SK-N-SH (cell line): Measurements from ENCODE around the gene SYT7. TPM values are rescaled to one million over a fixed set of nuclear protein-coding genes. Genes with fewer than 3 reads are reported as not detected.

Experiments
- CTCF ChIA-PET: fragments of 300-600, 350-600 bp; formaldehyde crosslinking; extraction: SDS; loops from one replicate; lab custom pipeline; 2021; lab: Yijun Ruan, JAX
- POLR2A ChIA-PET: fragments of 350-600 bp; sonication (Branson Sonifier 250); formaldehyde crosslinking; extraction: SDS; loops from one replicate; lab custom pipeline; 2020; ENCODE audit warnings: antibody characterized with exemption, inconsistent platforms; lab: Yijun Ruan, JAX
- DNase-seq: peaks from one replicate; pipeline ENCODE4 v3.0.0; 2012
- H2AFZ ChIP-seq: fragments of 200-600 bp; sonication (generic); 2 replicates; pipeline ENCODE4 v1.8.1; 2016; ENCODE audit warnings: antibody characterized with exemption, mild to moderate bottlenecking, low read depth
- H3F3A ChIP-seq: fragments of 200-600 bp; sonication (generic); replicated peaks from 2 replicates; pipeline ENCODE3; 2016; ENCODE audit warnings: antibody characterized with exemption, mild to moderate bottlenecking; ENCODE audit not compliant: insufficient read depth
- H3K27ac ChIP-seq, 2 experiments: fragments of 200-500 bp in 1 of 2; fragments of 200-600 bp in 1 of 2; sonication (Bioruptor generic) in 1 of 2; sonication (generic), shearing (Covaris generic) in 1 of 2; 2 replicates each; pipeline versions ENCODE4 v1.5.1 to v1.6.1; 2014 to 2016; ENCODE audit warnings: low read depth in 2 of 2, inconsistent platforms in 1 of 2, low read length in 1 of 2, mild to moderate bottlenecking in 1 of 2, mixed read lengths in 1 of 2
- H3K27me3 ChIP-seq: fragments of 200-600 bp; sonication (generic), shearing (Covaris generic); 2 replicates; pipeline ENCODE4 v1.6.1; 2016; ENCODE audit warnings: mixed run types; ENCODE audit not compliant: insufficient read depth
- H3K36me3 ChIP-seq, 2 experiments: fragments of 200-500 bp in 1 of 2; fragments of 200-600 bp in 1 of 2; sonication (Bioruptor generic) in 1 of 2; sonication (generic) in 1 of 2; replicated peaks in 1 of 2; 2 replicates each; pipeline versions ENCODE3 to v1.5.1; 2014 to 2016; ENCODE audit warnings: low read length in 1 of 2, mild to moderate bottlenecking in 1 of 2; ENCODE audit not compliant: insufficient read depth in 2 of 2, control insufficient read depth in 1 of 2
- H3K4me1 ChIP-seq, 2 experiments: fragments of 200-500 bp in 1 of 2; fragments of 200-600 bp in 1 of 2; sonication (Bioruptor generic) in 1 of 2; sonication (generic), shearing (Covaris generic) in 1 of 2; 2 replicates each; pipeline versions ENCODE4 v1.5.1 to v1.6.1; 2014 to 2016; ENCODE audit warnings: low read depth in 1 of 2, low read length in 1 of 2, mixed run types in 1 of 2; ENCODE audit not compliant: insufficient read depth in 2 of 2, control insufficient read depth in 1 of 2
- H3K4me2 ChIP-seq: fragments of 200-600 bp; sonication (generic), shearing (Covaris generic); 2 replicates; pipeline ENCODE4 v1.6.1; 2017; ENCODE audit warnings: mixed run types
- H3K4me3 ChIP-seq, 2 experiments: fragments of 200-500 bp in 1 of 2; fragments of 200-600 bp in 1 of 2; sonication (Bioruptor generic) in 1 of 2; sonication (generic), shearing (Covaris generic) in 1 of 2; 2 replicates each; pipeline versions ENCODE4 v1.5.1 to v1.8.1; 2014 to 2016; ENCODE audit warnings: low read depth in 2 of 2, inconsistent platforms in 1 of 2, low read length in 1 of 2, mild to moderate bottlenecking in 1 of 2, mixed read lengths in 1 of 2, moderate library complexity in 1 of 2
- H3K79me2 ChIP-seq: fragments of 200-600 bp; sonication (generic); 2 replicates; pipeline ENCODE4 v1.8.1; 2017; ENCODE audit warnings: mild to moderate bottlenecking; ENCODE audit not compliant: insufficient read depth
- H3K9ac ChIP-seq: fragments of 200-600 bp; sonication (generic); 2 replicates; pipeline ENCODE4 v1.6.1; 2017; ENCODE audit warnings: mixed run types
- H3K9me2 ChIP-seq: fragments of 200-600 bp; sonication (generic); 2 replicates; pipeline ENCODE4 v1.6.1; 2017; ENCODE audit warnings: mixed run types
- H3K9me3 ChIP-seq: fragments of 200-600 bp; sonication (generic); 2 replicates; pipeline ENCODE4 v1.6.1; 2017; ENCODE audit warnings: mixed run types, mild to moderate bottlenecking, moderate library complexity
- H4K20me1 ChIP-seq: fragments of 200-600 bp; sonication (generic); 2 replicates; pipeline ENCODE4 v1.6.1; 2017; ENCODE audit warnings: mild to moderate bottlenecking, mixed run types; ENCODE audit not compliant: insufficient read depth
- CTCF ChIP-seq: fragments of 200-600 bp; sonication (generic); IDR thresholded peaks from 2 replicates; pipeline ENCODE4 v1.6.1; 2017; ENCODE audit warnings: antibody characterized with exemption, mild to moderate bottlenecking, moderate library complexity
- ELF1 ChIP-seq: IDR thresholded peaks from 2 replicates; pipeline ENCODE4 v1.4.0; 2012
- EP300 ChIP-seq, 2 experiments: IDR thresholded peaks; 2 replicates each; pipeline versions ENCODE4 v1.4.0 to v1.6.1; 2012; ENCODE audit warnings: borderline replicate concordance in 1 of 2, low read depth in 1 of 2, low read length in 1 of 2
- EZH2phosphoT487 ChIP-seq: fragments of 200-600 bp; sonication (generic); IDR thresholded peaks from 2 replicates; pipeline ENCODE4 v1.6.1; 2017; ENCODE audit warnings: low read depth, mixed run types, mild to moderate bottlenecking, antibody characterized with exemption, moderate library complexity, borderline replicate concordance
- GABPA ChIP-seq: IDR thresholded peaks from 2 replicates; pipeline ENCODE4 v1.4.0; 2012; ENCODE audit warnings: low read depth, mild to moderate bottlenecking
- GATA2 ChIP-seq: sonication (generic); formaldehyde crosslinking; IDR thresholded peaks from 2 replicates; pipeline ENCODE4 v1.5.0; 2020; ENCODE audit warnings: mild to moderate bottlenecking, missing genetic modification reagents
- MAX ChIP-seq: IDR thresholded peaks from 2 replicates; pipeline ENCODE4 v1.4.0; 2012; ENCODE audit warnings: low read depth
- MEF2A ChIP-seq: IDR thresholded peaks from 2 replicates; pipeline ENCODE4 v1.4.0; 2012; ENCODE audit warnings: low read depth, borderline replicate concordance
- NFIC ChIP-seq: IDR thresholded peaks from 2 replicates; pipeline ENCODE4 v1.4.0; 2012; ENCODE audit warnings: borderline replicate concordance
- NRF1 ChIP-seq: IDR thresholded peaks from 2 replicates; pipeline ENCODE4 v1.6.1; 2012; ENCODE audit warnings: low read depth, mild to moderate bottlenecking, low read length
- POLR2AphosphoS5 ChIP-seq: IDR thresholded peaks from 2 replicates; pipeline ENCODE4 v1.6.1; 2012; ENCODE audit warnings: low read depth, low read length
- RAD21 ChIP-seq: IDR thresholded peaks from 2 replicates; pipeline ENCODE4 v1.6.1; 2012; ENCODE audit warnings: mild to moderate bottlenecking, low read length
- RCOR1 ChIP-seq: fragments of 150-350 bp; IDR thresholded peaks from 2 replicates; pipeline ENCODE4 v1.6.1; 2017; ENCODE audit warnings: antibody characterized with exemption, low read length
- RXRA ChIP-seq: IDR thresholded peaks from 2 replicates; pipeline ENCODE4 v1.4.0; 2012; ENCODE audit warnings: low read depth, mild to moderate bottlenecking, borderline replicate concordance
- SIN3A ChIP-seq: IDR thresholded peaks from 2 replicates; pipeline ENCODE4 v1.6.1; 2012; ENCODE audit warnings: low read depth, mild to moderate bottlenecking, low read length, moderate library complexity, borderline replicate concordance
- SMC3 ChIP-seq: IDR thresholded peaks from 2 replicates; pipeline ENCODE4 v1.6.1; 2012; ENCODE audit warnings: low read depth, low read length, improper control_type of control experiment
- TAF1 ChIP-seq: IDR thresholded peaks from 2 replicates; pipeline ENCODE4 v1.6.1; 2012; ENCODE audit warnings: low read depth, mild to moderate bottlenecking, low read length, moderate library complexity, borderline replicate concordance
- USF2 ChIP-seq: fragments of 150-350 bp; IDR thresholded peaks from 2 replicates; pipeline ENCODE4 v1.6.1; 2017; ENCODE audit warnings: antibody characterized with exemption, low read length, low read depth, borderline replicate concordance
- WGBS: methylation state at CpG from one replicate; pipeline ENCODE4 v1.1.6; 2017; ENCODE audit warnings: low lambda C conversion rate; 5-methylcytosine and 5-hydroxymethylcytosine counted together
- polyA plus RNA-seq, 3 experiments: library from polyadenylated mRNA; depleted of rRNA; stranded (reverse); fragments of >200 nt; gene quantifications; 2 replicates each; pipeline ENCODE4 v1.2.3, GENCODE V29; 2012
- TF ChIP-seq, protein P1 (sequence below): fragments of 150-350 bp; IDR thresholded peaks from 2 replicates; pipeline ENCODE4 v1.6.1; 2016; ENCODE audit warnings: mild to moderate bottlenecking, low read depth, low read length

The SYT7 gene
- polyA plus RNA-seq, 1 of the 3 experiments (the other 2 are of a cell fraction) = 1.1 TPM

GRCh38 chr11:61551634-61552033 is 29.2 kb downstream of the SYT7 start:
- Histone ChIP-seq H3F3A (no peaks in the 10 kb centered on the region), H3K36me3 (no peaks in the 10 kb centered on the region), H3K4me2 (no peak overlapping the region), H3K4me1 (peaks cover 0 to 63% of the 10 kb centered on the region in 2 experiments; a peak in 1 of 4 replicates), H4K20me1 (no peaks in the 10 kb centered on the region), H3K9me3 (no peaks in the 10 kb centered on the region), H3K9ac (no peak overlapping the region), H3K27me3 (peaks cover 31% of the 10 kb centered on the region), H2AFZ (no peak overlapping the region), H3K27ac (peak overlapping the region in 1 of 2 experiments; percentile 3; a peak in 1 of 4 replicates), H3K79me2 (no peaks in the 10 kb centered on the region), H3K4me3 (no peak overlapping the region), H3K9me2 (no peaks in the 10 kb centered on the region)
- WGBS = 71% methylated on average over 1 of the region's 12 CpGs
- TF ChIP-seq RCOR1 (no peak), GABPA (no peak)
- CTCF ChIA-PET = interaction anchor here (0.7 to 3.8 kb wide), 8 partner anchors 16 to 106 kb away, joined by 3 to 26 read pairs (median 6); no protein-coding TSS in a partner anchor
- POLR2A ChIA-PET = interaction anchor here (1.4 kb wide), 1 partner anchor 10 kb away, joined by 4 read pairs; no protein-coding TSS in a partner anchor
- peak; percentile 60 for DNase-seq

DNA sequence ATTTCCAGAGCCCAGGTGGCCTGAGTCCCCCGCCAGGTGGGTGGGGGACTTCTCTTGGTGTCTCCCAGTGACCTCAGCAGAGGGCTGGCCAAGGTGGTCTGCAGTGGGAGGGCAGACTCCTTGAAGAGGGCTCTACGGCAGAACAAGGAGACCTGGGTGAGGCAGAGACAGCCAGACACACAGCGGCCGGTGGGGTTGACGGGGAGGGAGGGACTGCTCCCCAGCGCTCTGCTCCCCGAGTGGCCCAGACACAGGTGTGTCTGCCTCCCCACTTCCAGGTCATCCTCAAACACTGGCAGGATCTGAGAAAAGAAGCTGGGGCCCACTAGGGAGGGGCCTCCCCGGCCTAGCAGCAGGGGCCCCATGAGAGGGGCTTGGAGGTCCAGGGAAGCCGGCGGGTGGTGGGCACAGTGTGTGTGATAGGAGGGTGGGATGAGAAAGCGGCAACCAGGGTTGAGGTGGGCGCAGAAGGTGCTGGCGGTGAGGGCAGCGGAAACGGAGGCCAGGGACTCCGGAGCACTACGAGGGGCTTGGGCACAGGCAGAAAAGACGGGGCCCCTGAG is 30.1 kb downstream of the SYT7 start:
- Histone ChIP-seq H3F3A (no peaks in the 10 kb centered on the region), H3K4me1 (peaks cover 0 to 54% of the 10 kb centered on the region in 2 experiments; a peak in 1 of 4 replicates), H4K20me1 (no peaks in the 10 kb centered on the region), H3K9me2 (no peaks in the 10 kb centered on the region), H3K79me2 (no peaks in the 10 kb centered on the region), H3K4me2 (no peak overlapping the region), H2AFZ (no peak overlapping the region), H3K4me3 (no peak overlapping the region), H3K27me3 (peaks cover 24% of the 10 kb centered on the region), H3K9me3 (no peaks in the 10 kb centered on the region), H3K27ac (no peak overlapping the region), H3K36me3 (no peaks in the 10 kb centered on the region), H3K9ac (no peak overlapping the region)
- POLR2A ChIA-PET = interaction anchor here (1.4 kb wide), 1 partner anchor 9 kb away, joined by 4 read pairs; no protein-coding TSS in a partner anchor
- TF ChIP-seq ELF1 (no peak), GABPA (no peak), CTCF (no peak), NRF1 (no peak), MAX (no peak), RAD21 (no peak), POLR2AphosphoS5 (no peak), TAF1 (no peak), NFIC (no peak), EZH2phosphoT487 (no peak), MEF2A (no peak), RXRA (no peak), SIN3A (no peak), EP300 (IDR thresholded peaks at IDR 0.05; ENCODE audit: borderline replicate concordance in 1 of 2, low read depth in 1 of 2, low read length in 1 of 2) (no peak), SMC3 (no peak), GATA2 (CRISPR knock-in tag) (no peak), USF2 (no peak)
- TF ChIP-seq, protein P1, sequence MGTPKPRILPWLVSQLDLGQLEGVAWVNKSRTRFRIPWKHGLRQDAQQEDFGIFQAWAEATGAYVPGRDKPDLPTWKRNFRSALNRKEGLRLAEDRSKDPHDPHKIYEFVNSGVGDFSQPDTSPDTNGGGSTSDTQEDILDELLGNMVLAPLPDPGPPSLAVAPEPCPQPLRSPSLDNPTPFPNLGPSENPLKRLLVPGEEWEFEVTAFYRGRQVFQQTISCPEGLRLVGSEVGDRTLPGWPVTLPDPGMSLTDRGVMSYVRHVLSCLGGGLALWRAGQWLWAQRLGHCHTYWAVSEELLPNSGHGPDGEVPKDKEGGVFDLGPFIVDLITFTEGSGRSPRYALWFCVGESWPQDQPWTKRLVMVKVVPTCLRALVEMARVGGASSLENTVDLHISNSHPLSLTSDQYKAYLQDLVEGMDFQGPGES = no peak
- DNase-seq = no peak
- WGBS = 81% methylated on average over 12 of the region's 18 CpGs
- CTCF ChIA-PET = interaction anchor here (0.6 to 3.8 kb wide), 6 partner anchors 17 to 73 kb away, joined by 3 to 26 read pairs (median 5); no protein-coding TSS in a partner anchor
